Measurements from ENCODE around the gene WDR93. TPM values are rescaled to one million over a fixed set of nuclear protein-coding genes. Genes with fewer than 3 reads are reported as not detected.

WDR93 gene
- total and polyA plus RNA-seq, 2 of the 4 experiments (the other 2 are of a cell fraction) = not detected

GRCh38 chr15:89728254-89728653, 37.6 kb downstream of the WDR93 start:
- no peak overlapping the region for H4K8ac ChIP-seq (ENCODE audit: low read depth in 2 of 2, low read length in 2 of 2)
- H2BK5ac ChIP-seq (ENCODE audit: low read depth, low read length, poor library complexity, severe bottlenecking) = no peak overlapping the region
- H3K27ac ChIP-seq (ENCODE audit: insufficient read depth, low read length) = no peak overlapping the region
- H2BK20ac ChIP-seq (ENCODE audit: low read depth, low read length) = no peak overlapping the region
- dilution Hi-C loops (cut with HindIII; ENCODE audit: low sequenced_read_pairs, unreplicated experiment) (no loop called here), in situ Hi-C loops (cut with MboI; ENCODE audit: low sequenced_read_pairs) (no loop called here), intact Hi-C loops (cut with micrococcal nuclease) (no loop called here)
- H3K36me3 ChIP-seq (ENCODE audit: control insufficient read depth, insufficient read depth, low read length) = no peaks in the 10 kb centered on the region
- no peak overlapping the region for H3K9ac ChIP-seq (ENCODE audit: low read depth, low read length)
- H3K4me2 ChIP-seq (ENCODE audit: low read depth, low read length) = no peak overlapping the region
- H3K9me1 ChIP-seq (ENCODE audit: insufficient read depth, low read length) = no peaks in the 10 kb centered on the region
- H2AK5ac ChIP-seq (ENCODE audit: low read depth, low read length) = no peak overlapping the region
- no peak overlapping the region for H4K91ac ChIP-seq (ENCODE audit: insufficient read depth, low read depth, low read length)
- ATAC-seq (ENCODE audit: low read depth) (no peak), DNase-seq (no peak)
- ChIA-PET CTCF (interaction anchor here (1.1 kb wide), 1 partner anchor 11 kb away, joined by 3 read pairs; no protein-coding TSS in a partner anchor), POLR2A (ENCODE audit: unreplicated experiment) (no interaction called here)
- H3K9me3 ChIP-seq (ENCODE audit: control insufficient read depth, insufficient read depth, low read length) = peaks cover 4% of the 10 kb centered on the region; the same call in 1 of the 2 replicates
- TF ChIP-seq CEBPB (IDR thresholded peaks at IDR 0.05; ENCODE audit: low read depth, low read length) = no peak
- TF ChIP-seq MAZ (IDR thresholded peaks at IDR 0.05; ENCODE audit: borderline replicate concordance, low read depth, low read length) = no peak
- TF ChIP-seq SMC3 (IDR thresholded peaks at IDR 0.05; ENCODE audit: low read depth, low read length) = no peak
- no peak for TF ChIP-seq NFE2L2 (IDR thresholded peaks at IDR 0.05; ENCODE audit: low read depth, low read length)
- TF ChIP-seq BHLHE40 (IDR thresholded peaks at IDR 0.05; ENCODE audit: low read depth, low read length) = no peak
- TF ChIP-seq FOS (IDR thresholded peaks at IDR 0.05; ENCODE audit: low read depth, low read length) = no peak
- TF ChIP-seq CHD1 (IDR thresholded peaks at IDR 0.05; ENCODE audit: low read depth, low read length) = no peak
- no peak for TF ChIP-seq POLR2A (IDR thresholded peaks at IDR 0.05; ENCODE audit: low read depth, low read length)
- no peak for TF ChIP-seq CTCF (conservative IDR thresholded peaks at IDR 0.05; ENCODE audit: low read depth, low read length)
- TF ChIP-seq MAFK (IDR thresholded peaks at IDR 0.05; ENCODE audit: low read depth, low read length) = no peak
- TF ChIP-seq MXI1 (IDR thresholded peaks at IDR 0.05; ENCODE audit: borderline replicate concordance, low read depth, low read length) = no peak
- no peak for TF ChIP-seq ELK1 (IDR thresholded peaks at IDR 0.05; ENCODE audit: borderline replicate concordance, low read depth, low read length)
- no peak for TF ChIP-seq RAD21 (IDR thresholded peaks at IDR 0.05; ENCODE audit: low read length)
- no peak for TF ChIP-seq RCOR1 (IDR thresholded peaks at IDR 0.05; ENCODE audit: insufficient replicate concordance, low read length)
- no peak for TF ChIP-seq RFX5 (IDR thresholded peaks at IDR 0.05; ENCODE audit: low read depth, low read length)
- no peak for TF ChIP-seq USF2 (IDR thresholded peaks at IDR 0.05; ENCODE audit: low read depth, low read length)
- no peak overlapping the region for H4K5ac ChIP-seq (ENCODE audit: low read depth, low read length)
- no peak overlapping the region for H3K4ac ChIP-seq (ENCODE audit: low read depth, low read length)
- WGBS, 2 experiments (ENCODE audit: extremely low coverage in 2 of 2, insufficient read length in 1 of 2) = no CpG with 5 or more reads among the region's 2 CpGs
- peaks cover 55% of the 10 kb centered on the region for H3K27me3 ChIP-seq (ENCODE audit: control insufficient read depth, insufficient read depth, low read length)
- H3K14ac ChIP-seq (replicated peaks; ENCODE audit: low read depth, low read length) = no peak overlapping the region
- H2AK9ac ChIP-seq (replicated peaks; ENCODE audit: low read depth, low read length, poor library complexity) = no peak overlapping the region
- H4K20me1 ChIP-seq (ENCODE audit: insufficient read depth, low read length) = no peaks in the 10 kb centered on the region
- no peak overlapping the region for H3K18ac ChIP-seq (ENCODE audit: low read depth, low read length)
- no peaks in the 10 kb centered on the region for H3K79me1 ChIP-seq (ENCODE audit: low read depth in 1 of 2, low read length in 2 of 2)
- H3K23ac ChIP-seq (ENCODE audit: low read depth, low read length) = no peak overlapping the region
- H3K4me1 ChIP-seq (ENCODE audit: control insufficient read depth, insufficient read depth, low read length) = no peaks in the 10 kb centered on the region
- H3K4me3 ChIP-seq (ENCODE audit: insufficient read depth, low read depth, low read length) = no peak overlapping the region
- no peak overlapping the region for H2BK120ac ChIP-seq (ENCODE audit: low read depth, low read length)
- no TSS peak for BruUV-seq (replicated peaks)
- H2BK15ac ChIP-seq (ENCODE audit: low read depth, low read length) = no peak overlapping the region
- no peak overlapping the region for H2AFZ ChIP-seq (replicated peaks; ENCODE audit: low read length, poor library complexity)
- no peak overlapping the region for H3K56ac ChIP-seq (ENCODE audit: extremely low read depth, insufficient read depth, low read length)

All from IMR-90 (cell line).